ENCODE measurements around the gene NR2F1-AS1.
"Not testable (repeated sequence)": the region's sequence is repeated elsewhere in the genome, so short reads cannot be mapped to it uniquely, and the experiment has no call there.

NR2F1-AS1 gene

GRCh38 chr5:93402451-93402850 is 178.6 kb downstream of the NR2F1-AS1 start:
- in situ Hi-C loops (cut with MboI; ENCODE audit: low sequenced_read_pairs), result no loop called here

GRCh38 chr5:93401634-93402213 is 179.3 kb downstream of the NR2F1-AS1 start:
- in situ Hi-C loops (cut with MboI; ENCODE audit: low sequenced_read_pairs), result no loop called here

GRCh38 chr5:93399675-93400074 is 181.3 kb downstream of the NR2F1-AS1 start:
- in situ Hi-C loops (cut with MboI; ENCODE audit: low sequenced_read_pairs), result no loop called here

- in situ Hi-C loops (cut with MboI; ENCODE audit: low sequenced_read_pairs), result no loop called here
Observed at GRCh38 chr5:93395971-93396379, 185.0 kb downstream of the NR2F1-AS1 start.

- in situ Hi-C loops (cut with MboI; ENCODE audit: low sequenced_read_pairs), result no loop called here
Observed at GRCh38 chr5:93395010-93395409, 186.0 kb downstream of the NR2F1-AS1 start.

- in situ Hi-C loops (cut with MboI; ENCODE audit: low sequenced_read_pairs), result no loop called here
Observed at GRCh38 chr5:93394301-93394700, 186.7 kb downstream of the NR2F1-AS1 start.

- in situ Hi-C loops (cut with MboI; ENCODE audit: low sequenced_read_pairs), result not testable (repeated sequence)
Observed at GRCh38 chr5:93391169-93391568, 189.8 kb downstream of the NR2F1-AS1 start.

GRCh38 chr5:93385655-93386054 is 195.4 kb downstream of the NR2F1-AS1 start:
- in situ Hi-C loops (cut with MboI; ENCODE audit: low sequenced_read_pairs), result no loop called here

- in situ Hi-C loops (cut with MboI; ENCODE audit: low sequenced_read_pairs), result no loop called here
Observed at GRCh38 chr5:93384995-93385394, 196.0 kb downstream of the NR2F1-AS1 start.

- in situ Hi-C loops (cut with MboI; ENCODE audit: low sequenced_read_pairs), result no loop called here
Observed at GRCh38 chr5:93384026-93384425, 197.0 kb downstream of the NR2F1-AS1 start.

- in situ Hi-C loops (cut with MboI; ENCODE audit: low sequenced_read_pairs), result no loop called here
Observed at GRCh38 chr5:93382188-93382825, 198.7 kb downstream of the NR2F1-AS1 start.

- in situ Hi-C loops (cut with MboI; ENCODE audit: low sequenced_read_pairs), result no loop called here
Observed at GRCh38 chr5:93381057-93381456, 200.0 kb downstream of the NR2F1-AS1 start.

- in situ Hi-C loops (cut with MboI; ENCODE audit: low sequenced_read_pairs), result no loop called here
Observed at GRCh38 chr5:93378073-93378472, 202.9 kb downstream of the NR2F1-AS1 start.

GRCh38 chr5:93371893-93372292 is 209.1 kb downstream of the NR2F1-AS1 start:
- in situ Hi-C loops (cut with MboI; ENCODE audit: low sequenced_read_pairs), result no loop called here

GRCh38 chr5:93364378-93364777 is 216.6 kb downstream of the NR2F1-AS1 start:
- in situ Hi-C loops (cut with MboI; ENCODE audit: low sequenced_read_pairs), result no loop called here

GRCh38 chr5:93360436-93361088 is 220.5 kb downstream of the NR2F1-AS1 start:
- in situ Hi-C loops (cut with MboI; ENCODE audit: low sequenced_read_pairs), result no loop called here

- in situ Hi-C loops (cut with MboI; ENCODE audit: low sequenced_read_pairs), result no loop called here
Observed at GRCh38 chr5:93359960-93360305, 221.1 kb downstream of the NR2F1-AS1 start.
